Fibroblast of skin of abdomen (primary cell): ENCODE results near the gene USP6.
"Not testable (repeated sequence)": the region's sequence is repeated elsewhere in the genome, so short reads cannot be mapped to it uniquely, and the experiment has no call there.

Source experiments
- DNase-seq: peaks from one replicate; pipeline ENCODE4 v3.0.0-alpha.2; 2013

USP6 gene

GRCh38 chr17:5194346-5194745 is 78.5 kb downstream of the USP6 start:
- DNase-seq = peak; percentile 81

GRCh38 chr17:5198472-5198871 is 82.6 kb downstream of the USP6 start:
- no peak for DNase-seq

- DNase-seq = no peak
These were observed 84.5 kb downstream of the USP6 start for GRCh38 chr17:5200360-5200759.

- no peak for DNase-seq
These were observed 85.2 kb downstream of the USP6 start for GRCh38 chr17:5201011-5201410.

GRCh38 chr17:5203178-5203907 is 87.5 kb downstream of the USP6 start:
- DNase-seq = peak; percentile 20

- peak; percentile 44 for DNase-seq
These were observed 88.1 kb downstream of the USP6 start for GRCh38 chr17:5203908-5204294.

- no peak for DNase-seq
These were observed 93.6 kb downstream of the USP6 start for GRCh38 chr17:5209396-5209795.

- no peak for DNase-seq
These were observed 94.3 kb downstream of the USP6 start for GRCh38 chr17:5210091-5210490.

- DNase-seq = no peak
These were observed 94.9 kb downstream of the USP6 start for GRCh38 chr17:5210614-5211252.

- DNase-seq = no peak
These were observed 95.6 kb downstream of the USP6 start for GRCh38 chr17:5211458-5211857.

- DNase-seq = not testable (repeated sequence)
These were observed 101.7 kb downstream of the USP6 start for GRCh38 chr17:5217562-5217961.

GRCh38 chr17:5219536-5219935 is 103.7 kb downstream of the USP6 start:
- no peak for DNase-seq

- no peak for DNase-seq
These were observed 104.2 kb downstream of the USP6 start for GRCh38 chr17:5220074-5220473.

- not testable (repeated sequence) for DNase-seq
These were observed 106.1 kb downstream of the USP6 start for GRCh38 chr17:5221912-5222311.
